ENCODE measurements around the gene PDCL3.

Gene PDCL3

DNA sequence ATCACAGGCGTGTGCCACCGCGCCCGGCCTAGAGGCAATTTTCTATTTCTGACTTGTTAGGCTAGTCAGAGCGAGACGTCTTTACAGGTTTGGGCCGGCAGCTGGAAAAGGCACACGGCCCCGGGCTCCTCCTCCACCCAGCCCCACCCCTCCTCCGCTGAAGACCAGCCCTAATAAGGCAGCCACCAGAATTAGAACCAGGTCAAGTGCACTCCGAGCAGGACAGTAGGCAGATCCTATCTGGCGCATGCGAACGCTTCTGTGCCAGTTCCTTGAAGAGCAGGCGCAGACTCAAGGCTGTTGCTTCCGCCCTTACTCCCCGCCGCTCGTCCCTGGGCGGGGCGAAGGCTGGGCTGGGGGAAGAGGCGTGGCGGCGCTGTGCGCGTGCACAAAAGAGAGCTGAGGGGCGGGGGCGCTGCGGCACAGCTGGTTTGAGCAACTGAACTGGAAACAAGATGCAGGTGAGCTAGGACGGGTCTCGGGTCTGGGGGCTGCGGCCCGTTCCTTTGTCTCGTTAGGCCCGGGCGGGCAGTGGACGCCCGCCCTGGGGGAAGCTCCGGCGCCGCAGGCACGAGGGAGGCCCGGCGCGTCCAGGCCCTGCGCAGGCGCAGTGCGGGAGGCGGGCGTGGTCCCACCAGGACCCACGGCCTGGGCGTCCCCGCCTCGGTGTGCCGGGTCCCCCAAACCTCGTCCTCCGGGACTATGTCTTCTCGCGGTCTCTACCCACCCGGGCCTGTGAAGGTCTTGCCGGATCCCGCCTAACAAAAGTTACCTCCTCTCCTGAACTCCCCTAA lies at the start of gene PDCL3:
Gene PDCL3 (plus strand): TSS at position 381 of the 794 bp plus-strand sequence. CDS start 75 bp downstream, at position 456.
- no peaks in the 10 kb centered on the region for H3K36me3 ChIP-seq (ENCODE audit: control insufficient read depth, low read length)
- no peak for TF ChIP-seq EZH2phosphoT487 (IDR thresholded peaks at IDR 0.05; ENCODE audit: borderline replicate concordance, low read length)
- TF ChIP-seq, protein P1, sequence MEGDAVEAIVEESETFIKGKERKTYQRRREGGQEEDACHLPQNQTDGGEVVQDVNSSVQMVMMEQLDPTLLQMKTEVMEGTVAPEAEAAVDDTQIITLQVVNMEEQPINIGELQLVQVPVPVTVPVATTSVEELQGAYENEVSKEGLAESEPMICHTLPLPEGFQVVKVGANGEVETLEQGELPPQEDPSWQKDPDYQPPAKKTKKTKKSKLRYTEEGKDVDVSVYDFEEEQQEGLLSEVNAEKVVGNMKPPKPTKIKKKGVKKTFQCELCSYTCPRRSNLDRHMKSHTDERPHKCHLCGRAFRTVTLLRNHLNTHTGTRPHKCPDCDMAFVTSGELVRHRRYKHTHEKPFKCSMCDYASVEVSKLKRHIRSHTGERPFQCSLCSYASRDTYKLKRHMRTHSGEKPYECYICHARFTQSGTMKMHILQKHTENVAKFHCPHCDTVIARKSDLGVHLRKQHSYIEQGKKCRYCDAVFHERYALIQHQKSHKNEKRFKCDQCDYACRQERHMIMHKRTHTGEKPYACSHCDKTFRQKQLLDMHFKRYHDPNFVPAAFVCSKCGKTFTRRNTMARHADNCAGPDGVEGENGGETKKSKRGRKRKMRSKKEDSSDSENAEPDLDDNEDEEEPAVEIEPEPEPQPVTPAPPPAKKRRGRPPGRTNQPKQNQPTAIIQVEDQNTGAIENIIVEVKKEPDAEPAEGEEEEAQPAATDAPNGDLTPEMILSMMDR (IDR thresholded peaks at IDR 0.05; ENCODE audit: low read depth, low read length, poor library complexity, severe bottlenecking): no peak
- H3K27me3 ChIP-seq (ENCODE audit: control insufficient read depth, low read length): no peaks in the 10 kb centered on the region
- no peaks in the 10 kb centered on the region for H4K20me1 ChIP-seq (ENCODE audit: control insufficient read depth, insufficient read depth, low read depth, low read length)
- no peaks in the 10 kb centered on the region for H3K9me3 ChIP-seq (ENCODE audit: control insufficient read depth, insufficient read depth, low read length)
- no peaks in the 10 kb centered on the region for H3K9me2 ChIP-seq (replicated peaks; ENCODE audit: control insufficient read depth, low read length)
- H3K27ac ChIP-seq (ENCODE audit: low read depth, low read length): peak within 1 kb of the TSS; percentile 75
- peaks cover 7% of the 10 kb centered on the region for H3K79me2 ChIP-seq (ENCODE audit: control insufficient read depth, low read length)
- peak within 1 kb of the TSS; percentile 59 for H3K4me2 ChIP-seq (ENCODE audit: low read length)
- H3K4me1 ChIP-seq (ENCODE audit: control insufficient read depth, low read length): peaks cover 16% of the 10 kb centered on the region
- peak within 1 kb of the TSS; percentile 86 for H3K4me3 ChIP-seq (ENCODE audit: low read length)
- H3F3A ChIP-seq (ENCODE audit: control insufficient read depth, insufficient read depth): no peaks in the 10 kb centered on the region

DNA sequence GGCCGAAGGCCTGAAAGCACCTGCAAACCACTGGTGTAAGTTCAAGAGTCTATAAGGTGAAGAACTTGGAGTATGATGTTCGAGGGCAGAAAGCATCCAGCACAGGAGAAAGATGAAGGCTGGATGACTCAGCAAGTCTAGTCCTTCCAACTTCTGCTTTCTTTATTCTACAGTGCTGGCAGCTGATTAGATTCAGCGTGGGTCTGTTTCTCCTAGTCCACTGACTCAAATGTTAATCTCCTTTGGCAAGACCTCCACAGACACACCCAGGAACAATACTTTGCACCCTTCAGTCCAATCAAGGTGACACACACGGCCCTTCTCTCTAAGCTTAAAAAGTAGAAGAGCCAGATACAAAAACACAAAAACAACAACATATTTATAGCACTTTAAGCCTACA lies 49.1 kb upstream of the PDCL3 start:
- no peaks in the 10 kb centered on the region for H4K20me1 ChIP-seq (ENCODE audit: control insufficient read depth, insufficient read depth, low read depth, low read length)
- H3K79me2 ChIP-seq (ENCODE audit: control insufficient read depth, low read length): no peaks in the 10 kb centered on the region
- TF ChIP-seq, protein P1 (IDR thresholded peaks at IDR 0.05; ENCODE audit: low read depth, low read length, poor library complexity, severe bottlenecking): no peak
- no peak for TF ChIP-seq EZH2phosphoT487 (IDR thresholded peaks at IDR 0.05; ENCODE audit: borderline replicate concordance, low read length)
- peaks cover 5% of the 10 kb centered on the region; the same call in 1 of the 2 replicates for H3K4me1 ChIP-seq (ENCODE audit: control insufficient read depth, low read length)
- H3K4me2 ChIP-seq (ENCODE audit: low read length): no peak overlapping the region
- no peaks in the 10 kb centered on the region for H3K9me3 ChIP-seq (ENCODE audit: control insufficient read depth, insufficient read depth, low read length)
- no peaks in the 10 kb centered on the region for H3K9me2 ChIP-seq (replicated peaks; ENCODE audit: control insufficient read depth, low read length)
- no peaks in the 10 kb centered on the region for H3F3A ChIP-seq (ENCODE audit: control insufficient read depth, insufficient read depth)
- no peaks in the 10 kb centered on the region for H3K36me3 ChIP-seq (ENCODE audit: control insufficient read depth, low read length)
- no peak overlapping the region for H3K27ac ChIP-seq (ENCODE audit: low read depth, low read length)
- H3K4me3 ChIP-seq (ENCODE audit: low read length): no peak overlapping the region
- peaks cover 3% of the 10 kb centered on the region; the same call in 1 of the 2 replicates for H3K27me3 ChIP-seq (ENCODE audit: control insufficient read depth, low read length)

DNA sequence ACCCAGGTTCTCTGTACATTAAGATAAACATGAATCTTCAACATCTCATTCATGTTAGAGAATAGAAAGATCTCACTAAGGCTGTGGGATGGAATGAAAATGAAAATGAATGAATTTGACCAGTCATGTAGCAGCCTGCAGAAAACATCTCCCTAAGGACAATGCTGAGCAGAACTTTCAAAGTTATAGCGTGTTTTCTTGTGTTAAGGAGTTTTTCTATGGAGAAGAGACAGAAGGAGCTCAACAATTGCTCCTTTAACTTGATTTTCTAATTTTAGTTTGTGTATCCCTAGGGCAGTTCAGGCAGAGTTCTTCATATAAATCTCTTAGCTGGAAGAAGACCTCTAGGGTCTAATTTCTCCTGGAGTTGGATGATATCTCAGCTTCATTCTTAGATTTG lies 45.2 kb upstream of the PDCL3 start:
- Histone ChIP-seq H3K4me2 (ENCODE audit: low read length) (no peak overlapping the region), H3K4me3 (ENCODE audit: low read length) (no peak overlapping the region), H3K36me3 (ENCODE audit: control insufficient read depth, low read length) (no peaks in the 10 kb centered on the region), H3F3A (ENCODE audit: control insufficient read depth, insufficient read depth) (no peaks in the 10 kb centered on the region), H4K20me1 (ENCODE audit: control insufficient read depth, insufficient read depth, low read depth, low read length) (no peaks in the 10 kb centered on the region), H3K27me3 (ENCODE audit: control insufficient read depth, low read length) (peaks cover 3% of the 10 kb centered on the region; the same call in 1 of the 2 replicates), H3K79me2 (ENCODE audit: control insufficient read depth, low read length) (no peaks in the 10 kb centered on the region), H3K4me1 (ENCODE audit: control insufficient read depth, low read length) (peaks cover 5% of the 10 kb centered on the region; the same call in 1 of the 2 replicates), H3K9me2 (replicated peaks; ENCODE audit: control insufficient read depth, low read length) (no peaks in the 10 kb centered on the region), H3K27ac (ENCODE audit: low read depth, low read length) (no peak overlapping the region), H3K9me3 (ENCODE audit: control insufficient read depth, insufficient read depth, low read length) (no peaks in the 10 kb centered on the region)
- no peak for TF ChIP-seq EZH2phosphoT487 (IDR thresholded peaks at IDR 0.05; ENCODE audit: borderline replicate concordance, low read length)
- TF ChIP-seq, protein P1 (IDR thresholded peaks at IDR 0.05; ENCODE audit: low read depth, low read length, poor library complexity, severe bottlenecking): no peak

Data from DOHH2 (cell line).